GM18505 (cell line): Measurements from ENCODE around the gene FUT3.

ENCODE experiments used
- ATAC-seq: cut with Tn5 transposase; IDR thresholded peaks from one replicate; pipeline ENCODE4 v1.9.1; 2021; ENCODE audit not compliant: unreplicated experiment
- POLR2A ChIP-seq: IDR thresholded peaks from 4 replicates; pipeline ENCODE4 v1.6.1; 2011; ENCODE audit warnings: borderline replicate concordance; ENCODE audit not compliant: insufficient read depth, insufficient read length; ENCODE audit errors: extremely low read depth

The FUT3 gene

GRCh38 chr19:5801796-5802619 is 49.2 kb downstream of the FUT3 start:
- TF ChIP-seq POLR2A = no peak
- ATAC-seq = no peak

- no peak for ATAC-seq
- TF ChIP-seq POLR2A = no peak
Measured at GRCh38 chr19:5800361-5801270, 50.6 kb downstream of the FUT3 start.

- no peak for TF ChIP-seq POLR2A
- ATAC-seq = no peak
Measured at GRCh38 chr19:5799247-5800241, 51.7 kb downstream of the FUT3 start.

- no peak for ATAC-seq
- no peak for TF ChIP-seq POLR2A
Measured at GRCh38 chr19:5798244-5798643, 53.0 kb downstream of the FUT3 start.

DNA sequence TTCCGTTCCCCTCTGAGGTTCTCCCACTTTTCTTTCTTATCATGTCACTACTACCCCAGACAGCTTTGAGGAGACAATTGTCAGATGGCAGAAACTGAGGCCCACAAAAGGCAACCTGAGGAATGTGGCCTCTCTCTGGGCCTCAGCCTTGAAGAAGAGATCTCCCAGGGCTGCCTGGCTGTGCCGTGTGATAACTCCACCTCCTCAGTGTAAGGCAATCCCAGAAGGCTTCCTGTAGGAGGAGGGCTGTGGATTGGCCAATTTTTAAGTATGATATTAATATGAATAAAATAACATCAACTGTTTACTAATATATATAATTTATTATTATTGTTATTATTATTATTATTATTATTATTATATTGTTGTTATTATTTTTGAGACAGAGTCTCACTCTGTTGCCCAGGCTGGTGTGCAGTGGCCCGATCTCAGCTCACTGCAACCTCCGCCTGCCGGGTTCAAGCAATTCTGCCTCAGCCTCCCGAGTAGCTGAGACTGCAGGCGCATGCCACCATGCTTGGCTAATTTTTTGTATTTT is 55.8 kb downstream of the FUT3 start:
- TF ChIP-seq POLR2A = no peak
- ATAC-seq = no peak

GRCh38 chr19:5793188-5793587 is 58.1 kb downstream of the FUT3 start:
- TF ChIP-seq POLR2A = no peak
- no peak for ATAC-seq
